Immature natural killer cell (primary cell): ENCODE data around the gene GPR160. TPM values are rescaled to one million over a fixed set of nuclear protein-coding genes. Genes with fewer than 3 reads are reported as not detected.
A peak's percentile ranks its signal among the peaks of the same experiment; 100 is the strongest.

Experiments used
- DNase-seq, 3 donors: peaks; one replicate each; pipeline ENCODE4 v3.0.0; 2022; ENCODE audit warnings: mixed read lengths in 1 of 3
- H3K27ac Mint-ChIP-seq, 6 donors: one replicate each; pipeline ENCODE4 v1.8.0; 2020; ENCODE audit warnings: mixed read lengths in 6 of 6, mild to moderate bottlenecking in 5 of 6, inconsistent platforms in 4 of 6, moderate library complexity in 3 of 6
- H3K27me3 Mint-ChIP-seq, 3 donors: one replicate each; pipeline ENCODE4 v1.8.0; 2020 to 2021; ENCODE audit warnings: low read depth in 3 of 3, mild to moderate bottlenecking in 3 of 3, mixed read lengths in 3 of 3, moderate library complexity in 3 of 3, inconsistent platforms in 1 of 3
- H3K36me3 Mint-ChIP-seq, 3 donors: one replicate each; pipeline ENCODE4 v1.8.0; 2020; ENCODE audit warnings: mixed read lengths in 3 of 3, inconsistent platforms in 2 of 3, mild to moderate bottlenecking in 2 of 3
- H3K4me1 Mint-ChIP-seq, 2 donors: one replicate each; pipeline ENCODE4 v1.8.0; 2020; ENCODE audit warnings: inconsistent platforms in 2 of 2, mild to moderate bottlenecking in 2 of 2, mixed read lengths in 2 of 2, moderate library complexity in 1 of 2
- H3K4me3 Mint-ChIP-seq, 5 donors: one replicate each; pipeline ENCODE4 v1.8.0; 2020; ENCODE audit warnings: mild to moderate bottlenecking in 5 of 5, mixed read lengths in 5 of 5, inconsistent platforms in 3 of 5, moderate library complexity in 3 of 5
- H3K9me3 Mint-ChIP-seq, 6 donors: one replicate each; pipeline ENCODE4 v1.8.0; 2020; ENCODE audit warnings: mild to moderate bottlenecking in 6 of 6, mixed read lengths in 6 of 6, inconsistent platforms in 4 of 6, moderate library complexity in 3 of 6
- polyA plus RNA-seq, 3 donors: library from polyadenylated mRNA; unstranded; fragments of 300-500 nt; fragmentation: Illumina TruSeq; gene quantifications; one replicate each; pipeline ENCODE4 v1.2.3, GENCODE V29; 2021

Gene GPR160
- polyA plus RNA-seq, 3 donors from 2014 or later = 3.4 to 3.7 (median 3.6) TPM

DNA sequence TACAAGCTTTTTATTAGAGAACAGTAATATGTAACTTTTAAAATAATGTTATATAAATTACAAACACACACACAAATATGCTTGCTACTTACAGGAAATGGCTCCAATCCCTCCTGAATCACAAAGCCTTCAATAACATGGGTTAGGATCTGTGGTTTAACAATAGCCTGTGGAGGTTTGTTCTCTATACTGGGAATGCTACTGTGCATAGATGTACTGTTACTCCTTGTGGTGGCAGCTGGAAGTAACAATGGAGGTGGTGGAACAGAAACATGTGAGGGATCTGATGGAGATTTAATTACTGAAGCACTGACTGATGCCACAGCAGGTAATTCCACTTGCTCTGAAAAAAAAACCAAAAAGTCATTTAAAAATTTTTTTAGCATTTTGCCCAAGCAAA is 79.3 kb downstream of the GPR160 start:
- H3K4me1 Mint-ChIP-seq = peaks cover 0 to 8% of the 10 kb centered on the region in 2 donors
- peaks cover 15 to 29% (median 18%) of the 10 kb centered on the region in 3 donors for H3K36me3 Mint-ChIP-seq
- DNase-seq = no peak
- no peak overlapping the region for H3K4me3 Mint-ChIP-seq
- no peaks in the 10 kb centered on the region for H3K27me3 Mint-ChIP-seq
- peak overlapping the region in 4 of 6 donors; percentile 22 to 42 (median 30) for H3K27ac Mint-ChIP-seq
- H3K9me3 Mint-ChIP-seq = no peaks in the 10 kb centered on the region

DNA sequence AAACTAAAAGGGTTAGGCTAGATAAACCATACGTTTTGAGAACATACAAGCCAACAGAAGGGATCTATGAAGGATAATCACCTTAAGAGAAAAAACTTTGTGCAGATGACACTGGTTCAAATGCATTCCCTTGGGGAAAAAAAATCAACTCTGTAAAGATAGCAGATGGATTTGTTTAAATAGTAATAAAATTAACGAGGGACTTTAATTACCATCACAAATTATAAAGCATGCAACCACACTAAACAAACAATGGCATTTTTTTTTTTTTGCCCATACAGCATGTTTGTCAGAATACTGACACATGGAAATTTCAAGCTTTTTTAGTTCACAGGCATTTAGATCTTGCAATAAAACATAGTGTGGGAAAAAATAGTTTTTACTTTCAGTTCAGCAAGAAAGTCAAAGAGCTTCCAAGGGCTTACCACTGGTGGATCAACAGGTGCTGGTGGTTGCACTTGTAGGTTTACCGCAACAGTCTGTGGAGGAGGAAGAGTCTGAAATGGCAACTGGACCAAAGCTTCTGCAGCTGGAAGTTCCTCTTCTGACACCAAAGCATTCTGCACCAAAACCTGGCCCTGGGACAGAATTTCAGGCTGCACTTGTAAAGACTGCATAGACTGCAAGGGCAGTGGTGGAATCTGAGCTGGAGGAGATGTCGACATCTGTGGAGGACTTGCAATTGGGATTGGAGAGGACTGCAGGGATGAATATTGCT is 90.6 kb downstream of the GPR160 start:
- H3K27me3 Mint-ChIP-seq = peaks cover 0 to 3% (median 0%) of the 10 kb centered on the region in 3 donors
- peak; percentile 29 to 39 (median 33) for DNase-seq
- peaks cover 21 to 31% (median 25%) of the 10 kb centered on the region in 3 donors for H3K36me3 Mint-ChIP-seq
- H3K4me3 Mint-ChIP-seq = peak overlapping the region; percentile 8 to 60 (median 15)
- H3K9me3 Mint-ChIP-seq = no peaks in the 10 kb centered on the region
- peak overlapping the region; percentile 70 to 85 (median 80) for H3K27ac Mint-ChIP-seq
- H3K4me1 Mint-ChIP-seq = peaks cover 20 to 46% of the 10 kb centered on the region in 2 donors

DNA sequence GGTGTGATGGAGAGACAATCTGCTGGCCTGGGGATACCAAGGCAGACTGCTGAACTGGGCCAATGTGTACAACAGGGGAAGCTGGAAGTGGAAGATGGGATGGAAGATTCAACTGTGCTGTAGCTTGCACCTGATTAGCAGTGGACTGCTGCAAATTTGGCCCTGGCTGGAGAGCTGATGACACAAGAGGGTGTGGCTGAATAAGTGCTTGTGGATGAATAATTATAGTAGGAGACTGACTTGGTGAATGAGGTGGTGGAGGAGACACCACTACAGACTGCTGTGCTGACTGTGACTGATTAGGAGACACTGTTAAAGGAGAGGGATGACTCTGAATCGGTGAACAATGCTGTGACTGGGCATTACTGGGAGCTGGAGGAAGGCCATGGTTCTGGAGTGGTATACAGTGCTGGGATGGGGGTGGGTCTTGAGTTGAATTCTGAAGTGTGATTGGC is 91.2 kb downstream of the GPR160 start:
- no peaks in the 10 kb centered on the region for H3K9me3 Mint-ChIP-seq
- peak overlapping the region in 4 of 5 donors; percentile 10 to 60 (median 32) for H3K4me3 Mint-ChIP-seq
- peak overlapping the region; percentile 70 to 85 (median 80) for H3K27ac Mint-ChIP-seq
- peaks cover 22 to 52% of the 10 kb centered on the region in 2 donors for H3K4me1 Mint-ChIP-seq
- DNase-seq = no peak
- peaks cover 0 to 3% (median 0%) of the 10 kb centered on the region in 3 donors for H3K27me3 Mint-ChIP-seq
- H3K36me3 Mint-ChIP-seq = peaks cover 26 to 36% (median 31%) of the 10 kb centered on the region in 3 donors

DNA sequence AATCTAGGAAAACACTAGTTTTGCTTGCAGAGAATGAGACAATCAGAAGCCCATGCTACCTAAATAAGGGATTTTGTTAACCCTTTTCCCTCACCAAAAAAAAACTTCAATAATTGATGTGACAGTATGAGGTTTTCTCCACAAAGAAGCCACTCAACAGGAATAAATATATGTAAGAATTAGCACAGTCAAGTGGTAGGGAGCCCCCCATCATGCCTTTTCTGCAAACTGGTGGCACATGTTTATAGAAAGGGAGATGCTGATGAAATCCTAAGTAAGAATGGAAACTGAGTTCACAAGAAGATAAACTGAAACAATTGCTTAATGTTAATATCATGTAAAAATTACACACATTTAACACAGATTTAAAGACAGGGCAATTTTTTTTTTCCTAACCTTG is 92.7 kb downstream of the GPR160 start:
- no peaks in the 10 kb centered on the region for H3K9me3 Mint-ChIP-seq
- H3K36me3 Mint-ChIP-seq = peaks cover 34 to 44% (median 38%) of the 10 kb centered on the region in 3 donors
- H3K27ac Mint-ChIP-seq = peak overlapping the region in 3 of 6 donors; percentile 1 to 61 (median 42)
- no peak overlapping the region for H3K4me3 Mint-ChIP-seq
- peaks cover 25 to 51% of the 10 kb centered on the region in 2 donors for H3K4me1 Mint-ChIP-seq
- no peak for DNase-seq
- peaks cover 0 to 3% (median 0%) of the 10 kb centered on the region in 3 donors for H3K27me3 Mint-ChIP-seq

DNA sequence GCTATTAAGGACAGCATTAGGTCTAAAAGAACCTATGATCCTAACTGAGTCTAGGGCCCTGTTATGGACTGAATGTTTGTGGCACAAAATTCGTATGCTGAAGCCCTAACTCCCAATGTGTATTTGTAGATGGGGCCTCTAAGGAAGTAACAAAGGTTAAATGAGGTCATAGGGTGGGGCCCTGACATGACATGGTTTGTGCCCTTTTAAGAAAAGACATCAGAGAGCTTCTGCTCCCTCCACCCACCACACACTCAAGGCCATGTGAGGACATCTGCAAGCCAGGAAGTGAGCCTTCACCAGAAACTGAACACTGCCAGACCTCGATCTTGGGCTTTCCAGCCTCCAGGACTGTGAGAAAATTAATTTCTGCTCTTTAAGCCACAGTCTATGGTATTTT is 94.5 kb downstream of the GPR160 start:
- peaks cover 34 to 51% (median 44%) of the 10 kb centered on the region in 3 donors for H3K36me3 Mint-ChIP-seq
- peaks cover 29 to 53% of the 10 kb centered on the region in 2 donors for H3K4me1 Mint-ChIP-seq
- no peak for DNase-seq
- H3K27me3 Mint-ChIP-seq = peaks cover 0 to 3% (median 0%) of the 10 kb centered on the region in 3 donors
- H3K9me3 Mint-ChIP-seq = no peaks in the 10 kb centered on the region
- no peak overlapping the region for H3K4me3 Mint-ChIP-seq
- peak overlapping the region in 1 of 6 donors; percentile 60 for H3K27ac Mint-ChIP-seq

Other genes starting within 250 kb of the GPR160 start
- not detected for gene LRRIQ4, start 225.1 kb upstream of the GPR160 start, polyA plus RNA-seq
- gene LRRC34, start 225.1 kb upstream of the GPR160 start, polyA plus RNA-seq = under 1 TPM in 2 of 3 donors, not detected in 1; 0.30 to 0.40 TPM
- gene LRRC31, start 168.1 kb upstream of the GPR160 start, polyA plus RNA-seq = not detected
- not detected for gene SAMD7, start 126.4 kb upstream of the GPR160 start, polyA plus RNA-seq
- 100 to 1,000 TPM; 128 to 155 (median 130) TPM for gene SEC62, start 71.2 kb upstream of the GPR160 start, polyA plus RNA-seq
- 10 to 100 TPM; 18.2 to 37.2 (median 19.0) TPM for gene PHC3, start 143.7 kb downstream of the GPR160 start, polyA plus RNA-seq
- 10 to 100 TPM in 2 of 3 donors, 1 to 10 TPM in 1; 6.8 to 15.4 (median 14.8) TPM for gene PRKCI, start 184.4 kb downstream of the GPR160 start, polyA plus RNA-seq